ENCODE results near the gene CHST4.

DNA sequence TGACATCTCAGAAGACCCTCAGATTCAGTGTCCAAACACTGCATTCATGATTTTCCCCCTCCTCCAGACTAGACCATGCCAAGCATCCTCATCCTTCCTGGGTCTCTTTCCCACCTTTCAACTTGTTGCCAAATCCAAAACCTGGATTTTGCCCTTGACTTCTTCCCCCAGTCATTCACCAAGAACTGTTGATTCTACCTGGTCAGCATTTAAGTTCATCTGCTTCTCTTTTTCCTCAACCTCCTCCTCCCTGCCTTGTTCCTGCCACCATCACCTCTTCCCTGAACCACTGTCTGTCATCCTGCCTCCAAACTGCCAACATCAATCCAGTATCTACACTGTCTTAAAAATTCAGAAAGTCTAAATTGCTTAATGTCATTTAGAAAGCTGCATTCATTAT is 20.9 kb downstream of the CHST4 start:
- TF ChIP-seq, protein P1, sequence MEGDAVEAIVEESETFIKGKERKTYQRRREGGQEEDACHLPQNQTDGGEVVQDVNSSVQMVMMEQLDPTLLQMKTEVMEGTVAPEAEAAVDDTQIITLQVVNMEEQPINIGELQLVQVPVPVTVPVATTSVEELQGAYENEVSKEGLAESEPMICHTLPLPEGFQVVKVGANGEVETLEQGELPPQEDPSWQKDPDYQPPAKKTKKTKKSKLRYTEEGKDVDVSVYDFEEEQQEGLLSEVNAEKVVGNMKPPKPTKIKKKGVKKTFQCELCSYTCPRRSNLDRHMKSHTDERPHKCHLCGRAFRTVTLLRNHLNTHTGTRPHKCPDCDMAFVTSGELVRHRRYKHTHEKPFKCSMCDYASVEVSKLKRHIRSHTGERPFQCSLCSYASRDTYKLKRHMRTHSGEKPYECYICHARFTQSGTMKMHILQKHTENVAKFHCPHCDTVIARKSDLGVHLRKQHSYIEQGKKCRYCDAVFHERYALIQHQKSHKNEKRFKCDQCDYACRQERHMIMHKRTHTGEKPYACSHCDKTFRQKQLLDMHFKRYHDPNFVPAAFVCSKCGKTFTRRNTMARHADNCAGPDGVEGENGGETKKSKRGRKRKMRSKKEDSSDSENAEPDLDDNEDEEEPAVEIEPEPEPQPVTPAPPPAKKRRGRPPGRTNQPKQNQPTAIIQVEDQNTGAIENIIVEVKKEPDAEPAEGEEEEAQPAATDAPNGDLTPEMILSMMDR (IDR thresholded peaks at IDR 0.05; ENCODE audit: low read depth, low read length, poor library complexity, severe bottlenecking): no peak
- no peak for TF ChIP-seq EZH2phosphoT487 (IDR thresholded peaks at IDR 0.05; ENCODE audit: borderline replicate concordance, low read length)
